ENCODE results near the gene NPNT. TPM values are rescaled to one million over a fixed set of nuclear protein-coding genes. Genes with fewer than 3 reads are reported as not detected.

NPNT gene
- 0.28 to 0.72 TPM (median 0.42 TPM) in 5 replicates for total RNA-seq (2022; extraction: Qiagen RNA extraction)

GRCh38 chr4:105894660-105895582 lies at the start of gene NPNT:
TSS of gene NPNT (plus strand) at chr4:105895471. CDS start at chr4:105895653, 182 bp downstream.

Other genes starting within 250 kb of the NPNT start
- gene INTS12, start 186.8 kb upstream of the NPNT start, total RNA-seq (2022; extraction: Qiagen RNA extraction) = 14.8 to 17.9 TPM (median 15.8 TPM) in 5 replicates
- gene GSTCD, start 186.7 kb upstream of the NPNT start, total RNA-seq (2022; extraction: Qiagen RNA extraction) = 4.7 to 6.6 TPM (median 5.7 TPM) in 5 replicates